Mesothelial cell of epicardium (in vitro differentiated cells): ENCODE results near the gene GPR146. TPM values are rescaled to one million over a fixed set of nuclear protein-coding genes. Genes with fewer than 3 reads are reported as not detected.

ENCODE experiments used
- DNase-seq, 2 experiments: peaks; one replicate each; pipeline ENCODE4 v3.0.0; 2021; ENCODE audit warnings: low spot score in 2 of 2; ENCODE audit not compliant: unreplicated experiment in 2 of 2
- H3K27ac Mint-ChIP-seq: 2 replicates; pipeline ENCODE4 v1.8.0; 2021; ENCODE audit warnings: mixed read lengths
- H3K27me3 Mint-ChIP-seq: 2 replicates; pipeline ENCODE4 v1.8.0; 2021; ENCODE audit warnings: low read depth, mixed read lengths
- H3K36me3 Mint-ChIP-seq: 2 replicates; pipeline ENCODE4 v1.8.0; 2021; ENCODE audit warnings: mixed read lengths
- H3K4me1 Mint-ChIP-seq: 2 replicates; pipeline ENCODE4 v1.8.0; 2021; ENCODE audit warnings: mixed read lengths
- H3K4me3 Mint-ChIP-seq: 2 replicates; pipeline ENCODE4 v1.8.0; 2021; ENCODE audit warnings: mild to moderate bottlenecking, moderate library complexity, mixed read lengths
- H3K9me3 Mint-ChIP-seq: 2 replicates; pipeline ENCODE4 v1.8.0; 2021; ENCODE audit warnings: mixed read lengths
- CTCF ChIP-seq: fragments of 200-600 bp; sonication (generic); IDR thresholded peaks from one replicate; pipeline ENCODE4 v1.5.0; 2021; ENCODE audit warnings: antibody characterized with exemption; ENCODE audit not compliant: unreplicated experiment
- total RNA-seq: library from RNA; stranded (reverse); gene quantifications from 3 replicates; pipeline ENCODE4 v1.2.1, GENCODE V29; 2021

GPR146 gene
- total RNA-seq, 1 donor from 2014 or later: 1.0 TPM

DNA sequence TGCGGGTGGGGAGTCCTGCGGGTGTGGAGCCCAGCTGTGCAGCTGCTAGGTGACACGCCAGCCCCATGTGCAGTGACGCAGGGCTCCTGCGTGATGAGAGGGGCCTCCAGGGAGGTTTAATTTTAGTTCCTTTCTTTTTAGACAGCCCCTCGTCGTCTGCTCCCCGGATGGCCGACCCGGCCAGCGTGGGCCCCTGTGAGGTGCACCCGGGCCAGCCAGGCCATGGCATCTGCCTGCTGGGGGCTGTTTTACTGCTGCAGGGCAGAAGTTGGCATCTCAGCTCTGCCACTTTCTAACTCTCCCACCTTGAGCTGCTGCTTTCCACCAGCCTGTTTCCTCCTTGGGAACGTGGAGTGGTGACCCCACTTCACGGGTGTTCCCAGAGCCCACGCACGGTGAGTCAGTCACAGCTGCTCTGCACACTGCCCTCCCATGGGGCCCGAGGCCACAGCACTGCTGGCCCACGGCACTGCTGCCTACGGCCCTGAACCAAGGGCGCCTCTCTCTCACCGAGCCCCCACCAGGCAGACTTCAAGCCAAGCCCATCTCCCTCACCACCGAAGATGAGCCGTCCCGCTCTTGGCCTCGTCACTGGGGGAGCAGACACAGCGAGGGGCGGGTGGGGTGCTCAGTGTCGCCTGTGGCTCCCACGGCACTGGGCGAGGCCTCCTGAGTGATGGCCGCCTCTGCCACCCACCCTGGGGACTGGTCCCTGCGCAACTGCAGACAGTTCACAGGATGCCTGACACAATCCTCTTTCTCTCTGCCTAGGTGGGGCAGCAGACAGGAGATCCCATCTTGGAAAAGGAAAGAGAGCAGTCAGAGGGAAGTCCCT is 40.1 kb upstream of the GPR146 start:
- no peak for DNase-seq
- H3K9me3 Mint-ChIP-seq: no peaks in the 10 kb centered on the region
- no peak overlapping the region for H3K4me3 Mint-ChIP-seq
- H3K27ac Mint-ChIP-seq: no peak overlapping the region
- no peak for TF ChIP-seq CTCF
- H3K36me3 Mint-ChIP-seq: peaks cover 11% of the 10 kb centered on the region
- no peaks in the 10 kb centered on the region for H3K4me1 Mint-ChIP-seq
- no peaks in the 10 kb centered on the region for H3K27me3 Mint-ChIP-seq

- no peak for DNase-seq
- no peak for TF ChIP-seq CTCF
- Mint-ChIP-seq H3K27me3 (no peaks in the 10 kb centered on the region), H3K36me3 (peaks cover 15% of the 10 kb centered on the region), H3K27ac (no peak overlapping the region), H3K4me1 (no peaks in the 10 kb centered on the region), H3K9me3 (no peaks in the 10 kb centered on the region), H3K4me3 (no peak overlapping the region)
Measured at GRCh38 chr7:1005303-1005702, 39.0 kb upstream of the GPR146 start.

- no peak overlapping the region for H3K27ac Mint-ChIP-seq
- no peaks in the 10 kb centered on the region for H3K9me3 Mint-ChIP-seq
- DNase-seq: no peak
- H3K36me3 Mint-ChIP-seq: peaks cover 15% of the 10 kb centered on the region
- no peak overlapping the region for H3K4me3 Mint-ChIP-seq
- no peaks in the 10 kb centered on the region for H3K27me3 Mint-ChIP-seq
- no peak for TF ChIP-seq CTCF
- H3K4me1 Mint-ChIP-seq: no peaks in the 10 kb centered on the region
Measured at GRCh38 chr7:1007901-1008300, 36.4 kb upstream of the GPR146 start.

DNA sequence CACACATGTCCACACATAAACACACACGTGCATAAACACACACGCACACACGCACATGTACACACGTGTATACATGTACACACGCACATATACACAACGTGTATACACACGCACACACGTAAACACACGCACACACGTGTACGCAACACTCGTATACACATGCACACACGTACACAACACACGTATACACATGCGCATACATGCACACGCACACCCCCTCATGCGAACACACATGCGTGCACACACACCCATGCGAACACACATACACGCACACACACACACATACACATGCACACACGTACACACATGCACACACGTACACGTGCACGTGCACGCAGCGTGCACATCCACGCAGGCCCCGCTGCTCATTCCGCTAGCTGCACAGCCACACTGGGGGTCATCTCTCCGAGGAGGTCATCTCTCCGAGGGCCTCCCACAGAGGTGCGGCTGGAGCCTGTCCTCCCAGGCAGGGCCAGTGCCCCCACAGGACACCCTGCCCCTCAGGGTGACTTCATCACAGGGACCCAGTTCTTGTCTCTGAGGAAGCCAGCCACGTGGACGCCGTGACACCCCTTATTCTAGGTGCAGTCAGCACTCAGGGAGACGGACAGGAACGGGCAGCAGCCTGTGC is 35.5 kb upstream of the GPR146 start:
- Mint-ChIP-seq H3K27ac (no peak overlapping the region), H3K36me3 (peaks cover 15% of the 10 kb centered on the region), H3K4me3 (no peak overlapping the region), H3K9me3 (no peaks in the 10 kb centered on the region), H3K27me3 (no peaks in the 10 kb centered on the region), H3K4me1 (peaks cover 4% of the 10 kb centered on the region)
- no peak for TF ChIP-seq CTCF
- no peak for DNase-seq

GRCh38 chr7:1009747-1010146 is 34.6 kb upstream of the GPR146 start:
- no peak for DNase-seq
- Mint-ChIP-seq H3K9me3 (no peaks in the 10 kb centered on the region), H3K27ac (no peak overlapping the region), H3K4me1 (peaks cover 7% of the 10 kb centered on the region), H3K36me3 (peaks cover 15% of the 10 kb centered on the region), H3K4me3 (no peak overlapping the region), H3K27me3 (no peaks in the 10 kb centered on the region)
- TF ChIP-seq CTCF: no peak
